T-helper 2 cell treated with Interferon-gamma antibody and Interleukin-4, amounts not matched to agents 5 μg/mL and 100 μg/mL, for 36 hours (primary cell): ENCODE data around the gene SNX4.

Experiments used
- DNase-seq: peaks from one replicate; pipeline ENCODE4 v3.0.0; 2021; ENCODE audit warnings: low spot score
- H3K27ac Mint-ChIP-seq: one replicate; pipeline ENCODE4 v1.8.0; 2021; ENCODE audit warnings: mild to moderate bottlenecking, mixed read lengths
- H3K27me3 Mint-ChIP-seq: one replicate; pipeline ENCODE4 v1.8.0; 2021; ENCODE audit warnings: low read depth, mixed read lengths
- H3K36me3 Mint-ChIP-seq: one replicate; pipeline ENCODE4 v1.8.0; 2021; ENCODE audit warnings: low read depth, mixed read lengths
- H3K4me1 Mint-ChIP-seq: one replicate; pipeline ENCODE4 v1.8.0; 2021; ENCODE audit warnings: low read depth, mixed read lengths
- H3K4me3 Mint-ChIP-seq: one replicate; pipeline ENCODE4 v1.8.0; 2022; ENCODE audit warnings: mild to moderate bottlenecking, moderate library complexity, mixed read lengths
- H3K9me3 Mint-ChIP-seq: one replicate; pipeline ENCODE4 v1.8.0; 2021; ENCODE audit warnings: mixed read lengths

Gene SNX4

GRCh38 chr3:125437631-125438435 lies 82.2 kb downstream of the SNX4 start:
- Mint-ChIP-seq H3K27me3 (peaks cover 10% of the 10 kb centered on the region), H3K9me3 (no peaks in the 10 kb centered on the region), H3K27ac (no peak overlapping the region), H3K36me3 (no peaks in the 10 kb centered on the region), H3K4me1 (peaks cover 1% of the 10 kb centered on the region), H3K4me3 (no peak overlapping the region)
- peak; percentile 31 for DNase-seq

DNA sequence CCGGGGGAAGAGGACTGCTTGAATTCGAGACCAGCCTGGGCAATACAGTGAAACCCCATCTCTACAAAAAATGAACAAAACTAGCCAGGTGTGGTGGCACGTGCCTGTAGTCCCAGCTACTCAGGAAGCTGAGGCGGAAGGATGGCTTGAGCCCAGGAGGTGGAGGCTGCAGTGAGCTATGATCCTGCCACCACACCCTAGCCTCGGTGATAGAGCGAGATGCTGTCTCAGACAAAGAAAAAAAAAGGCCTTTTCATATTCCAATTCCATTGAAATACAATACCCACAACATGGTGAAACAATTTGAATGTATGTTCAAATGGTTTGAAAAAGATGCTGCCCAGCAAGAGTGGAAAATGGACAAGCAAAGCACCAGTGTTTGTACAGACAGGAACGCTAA lies 83.1 kb downstream of the SNX4 start:
- Mint-ChIP-seq H3K36me3 (no peaks in the 10 kb centered on the region), H3K4me3 (no peak overlapping the region)

DNA sequence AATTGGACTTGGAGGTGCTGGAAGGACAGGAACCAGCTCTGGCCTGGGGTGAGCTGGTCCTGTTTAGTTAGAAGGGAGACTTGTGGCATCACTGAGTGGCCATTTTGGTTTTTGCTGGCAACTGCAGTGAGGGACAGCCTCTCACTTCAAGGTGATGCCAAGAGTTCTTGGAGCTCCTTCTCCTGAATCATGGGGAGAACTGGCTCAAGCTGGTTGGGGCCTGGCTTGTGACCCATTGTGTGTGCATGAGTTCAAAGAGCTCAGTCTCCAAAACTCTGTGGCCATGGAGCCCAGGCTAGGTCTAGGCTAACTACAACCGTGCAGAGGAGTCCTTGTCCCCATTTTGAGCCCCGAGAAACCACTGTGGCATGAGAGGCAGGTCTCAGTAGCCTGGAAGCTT lies 84.8 kb downstream of the SNX4 start:
- peaks cover 1% of the 10 kb centered on the region for H3K4me1 Mint-ChIP-seq
- no peak overlapping the region for H3K27ac Mint-ChIP-seq
- H3K27me3 Mint-ChIP-seq, result peaks cover 10% of the 10 kb centered on the region
- no peak for DNase-seq
- no peaks in the 10 kb centered on the region for H3K36me3 Mint-ChIP-seq
- H3K9me3 Mint-ChIP-seq, result no peaks in the 10 kb centered on the region
- no peak overlapping the region for H3K4me3 Mint-ChIP-seq

More for the DNA sequence above, 83.1 kb downstream of the SNX4 start:
- H3K27ac Mint-ChIP-seq, result no peak overlapping the region
- H3K27me3 Mint-ChIP-seq, result peaks cover 10% of the 10 kb centered on the region
- H3K9me3 Mint-ChIP-seq, result no peaks in the 10 kb centered on the region
- no peak for DNase-seq
- H3K4me1 Mint-ChIP-seq, result peaks cover 1% of the 10 kb centered on the region

GRCh38 chr3:125434582-125435011 lies 85.4 kb downstream of the SNX4 start:
- H3K9me3 Mint-ChIP-seq, result no peaks in the 10 kb centered on the region
- H3K27ac Mint-ChIP-seq, result no peak overlapping the region
- peaks cover 1% of the 10 kb centered on the region for H3K4me1 Mint-ChIP-seq
- H3K4me3 Mint-ChIP-seq, result no peak overlapping the region
- no peaks in the 10 kb centered on the region for H3K36me3 Mint-ChIP-seq
- H3K27me3 Mint-ChIP-seq, result peaks cover 10% of the 10 kb centered on the region
- DNase-seq, result no peak

GRCh38 chr3:125433611-125434041 lies 86.4 kb downstream of the SNX4 start:
- no peaks in the 10 kb centered on the region for H3K9me3 Mint-ChIP-seq

DNA sequence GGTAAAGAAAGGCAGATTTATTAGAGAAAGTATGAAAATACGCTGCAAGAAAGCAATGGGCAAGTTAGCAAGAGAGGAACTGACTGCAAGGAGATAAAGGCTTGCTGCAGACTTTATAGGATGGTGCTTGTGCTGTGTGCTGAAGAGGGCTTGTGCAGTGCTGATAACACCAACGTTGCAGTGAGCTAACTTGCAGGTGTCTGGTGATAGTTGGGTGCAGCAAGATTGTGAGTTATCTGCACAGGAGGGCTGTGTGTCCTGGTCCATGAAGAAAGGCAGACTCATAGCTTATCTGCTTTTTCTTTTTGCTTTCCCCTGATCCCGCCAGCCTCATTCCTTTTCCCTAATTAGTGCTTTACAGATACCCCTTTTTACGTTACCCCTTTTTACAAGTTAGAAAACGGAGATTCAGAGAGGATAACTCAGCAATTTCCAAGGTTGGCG lies 86.9 kb downstream of the SNX4 start:
- Mint-ChIP-seq H3K27ac (no peak overlapping the region), H3K27me3 (peaks cover 4% of the 10 kb centered on the region), H3K36me3 (no peaks in the 10 kb centered on the region), H3K9me3 (no peaks in the 10 kb centered on the region), H3K4me3 (no peak overlapping the region), H3K4me1 (peaks cover 1% of the 10 kb centered on the region)
- DNase-seq, result no peak

More at GRCh38 chr3:125433611-125434041, 86.4 kb downstream of the SNX4 start:
- no peak for DNase-seq
- Mint-ChIP-seq H3K4me3 (no peak overlapping the region), H3K4me1 (peaks cover 1% of the 10 kb centered on the region), H3K36me3 (no peaks in the 10 kb centered on the region), H3K27ac (no peak overlapping the region), H3K27me3 (peaks cover 5% of the 10 kb centered on the region)

DNA sequence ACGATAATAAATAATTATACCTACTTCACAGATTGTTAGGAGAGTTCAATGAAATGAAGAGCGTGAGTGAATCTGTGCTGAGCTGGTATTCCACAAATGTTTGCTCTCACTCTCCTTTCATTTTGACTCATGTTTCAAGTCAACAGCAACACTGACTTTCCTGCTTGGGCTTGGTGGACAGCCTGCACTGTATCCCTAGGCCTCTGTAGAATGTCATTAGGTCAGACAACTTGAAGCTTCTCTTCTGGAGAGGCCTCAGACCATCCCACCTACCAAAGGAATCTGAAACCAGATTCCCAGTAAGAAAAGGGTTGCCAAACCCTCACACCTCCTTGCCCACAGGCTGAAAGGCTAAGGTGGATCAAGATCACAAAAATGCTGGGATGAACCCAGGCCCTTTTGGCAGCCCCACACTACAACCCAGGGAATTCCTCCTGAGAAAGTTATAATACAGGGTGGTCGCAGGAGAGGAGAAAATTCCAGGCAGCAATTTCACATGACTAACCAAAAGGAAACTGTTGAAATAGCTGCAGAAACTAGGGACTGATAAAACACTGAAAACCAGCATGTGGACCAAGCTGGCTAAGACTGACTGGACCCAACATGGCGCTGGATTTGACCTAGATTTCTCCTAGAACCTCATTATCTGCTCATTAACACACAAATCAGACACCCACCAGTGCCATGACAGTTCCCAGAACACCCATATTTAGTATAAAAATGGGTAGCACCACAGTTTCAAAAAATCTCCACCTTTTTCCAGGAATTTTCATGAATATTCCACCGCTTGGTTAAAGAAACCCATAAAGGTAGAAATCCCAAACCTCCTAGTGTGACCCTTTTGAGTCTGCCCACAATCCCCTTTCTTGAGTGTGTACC lies 87.9 kb downstream of the SNX4 start:
- Mint-ChIP-seq H3K4me1 (no peaks in the 10 kb centered on the region), H3K27ac (no peak overlapping the region), H3K27me3 (peaks cover 4% of the 10 kb centered on the region), H3K4me3 (no peak overlapping the region), H3K9me3 (no peaks in the 10 kb centered on the region), H3K36me3 (no peaks in the 10 kb centered on the region)
- DNase-seq, result no peak

DNA sequence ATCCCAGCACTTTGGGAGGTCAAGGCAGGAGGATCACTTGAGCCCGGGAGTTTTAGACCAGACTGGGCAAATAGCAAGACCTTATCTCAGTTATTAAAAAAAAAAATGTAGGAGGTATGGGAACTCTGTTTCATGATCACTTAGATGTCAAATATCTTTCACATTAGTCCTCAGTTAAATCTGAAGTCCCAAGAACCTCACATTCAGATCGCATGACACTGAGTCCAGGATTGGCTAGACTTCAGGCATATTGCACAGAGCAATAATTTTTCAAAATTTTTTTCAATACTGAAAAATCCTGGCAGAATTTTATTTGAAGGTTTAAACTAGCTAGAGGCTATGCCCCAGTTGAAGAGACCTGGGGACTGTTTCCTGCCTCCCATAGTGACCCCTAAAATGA lies 88.6 kb downstream of the SNX4 start:
- Mint-ChIP-seq H3K27ac (no peak overlapping the region), H3K27me3 (no peaks in the 10 kb centered on the region), H3K9me3 (no peaks in the 10 kb centered on the region), H3K4me3 (no peak overlapping the region), H3K4me1 (no peaks in the 10 kb centered on the region), H3K36me3 (no peaks in the 10 kb centered on the region)
- no peak for DNase-seq

- no peak for DNase-seq
- no peak overlapping the region for H3K27ac Mint-ChIP-seq
These were observed 91.7 kb downstream of the SNX4 start for GRCh38 chr3:125428216-125428830.

DNA sequence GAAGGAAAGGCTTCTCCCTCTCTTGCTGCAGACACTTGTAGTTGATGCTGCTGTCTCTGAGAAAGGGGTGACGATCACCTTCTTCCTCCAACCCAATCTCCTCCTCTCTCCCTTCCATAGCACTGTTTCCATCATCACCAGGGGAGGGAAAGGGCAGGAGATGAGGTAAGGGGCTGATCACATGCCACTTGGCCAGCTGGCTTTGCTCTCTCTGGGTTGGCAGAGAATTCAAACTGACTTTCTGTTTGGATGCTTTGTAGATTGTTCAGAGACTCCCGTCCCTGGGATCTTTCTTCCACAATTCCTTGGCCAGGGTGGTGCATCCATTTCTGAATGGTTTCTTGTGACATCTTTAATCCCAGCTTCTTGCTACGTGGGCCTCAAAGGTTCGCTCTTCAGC lies 101.7 kb downstream of the SNX4 start:
- Mint-ChIP-seq H3K36me3 (no peaks in the 10 kb centered on the region), H3K9me3 (no peaks in the 10 kb centered on the region)

More at GRCh38 chr3:125428216-125428830, 91.7 kb downstream of the SNX4 start:
- Mint-ChIP-seq H3K36me3 (no peaks in the 10 kb centered on the region), H3K27me3 (peaks cover 4% of the 10 kb centered on the region), H3K9me3 (no peaks in the 10 kb centered on the region), H3K4me3 (no peak overlapping the region), H3K4me1 (no peaks in the 10 kb centered on the region)

DNA sequence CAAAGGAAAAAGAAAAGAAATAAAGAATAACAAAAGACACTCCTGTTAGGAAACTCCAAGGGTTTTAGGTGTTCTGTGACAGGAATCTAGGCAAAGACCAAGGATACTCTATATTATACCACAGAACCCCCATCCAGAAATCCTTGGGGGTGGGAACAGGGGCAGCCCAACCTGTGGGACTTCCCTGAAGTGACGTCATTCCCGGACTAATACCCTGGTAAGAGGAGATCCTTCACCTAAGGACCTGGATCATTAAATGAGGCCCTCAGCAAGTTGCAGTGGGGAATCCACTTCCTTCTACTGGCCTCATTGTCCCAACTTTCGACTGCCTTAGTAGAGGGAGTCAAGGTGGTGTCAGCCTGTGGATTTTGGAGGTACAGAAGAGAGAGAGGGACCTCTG lies 103.8 kb downstream of the SNX4 start:
- Mint-ChIP-seq H3K4me1 (no peaks in the 10 kb centered on the region), H3K9me3 (no peaks in the 10 kb centered on the region), H3K36me3 (no peaks in the 10 kb centered on the region), H3K27ac (no peak overlapping the region), H3K4me3 (no peak overlapping the region), H3K27me3 (peaks cover 9% of the 10 kb centered on the region)
- no peak for DNase-seq

More for the DNA sequence above, 101.7 kb downstream of the SNX4 start:
- no peak for DNase-seq
- no peak overlapping the region for H3K27ac Mint-ChIP-seq
- H3K4me1 Mint-ChIP-seq, result no peaks in the 10 kb centered on the region
- no peak overlapping the region for H3K4me3 Mint-ChIP-seq
- peaks cover 6% of the 10 kb centered on the region for H3K27me3 Mint-ChIP-seq

GRCh38 chr3:125414669-125415068 lies 105.3 kb downstream of the SNX4 start:
- Mint-ChIP-seq H3K27ac (no peak overlapping the region), H3K4me1 (no peaks in the 10 kb centered on the region), H3K9me3 (no peaks in the 10 kb centered on the region), H3K27me3 (peaks cover 17% of the 10 kb centered on the region), H3K36me3 (no peaks in the 10 kb centered on the region), H3K4me3 (no peak overlapping the region)
- DNase-seq, result no peak

DNA sequence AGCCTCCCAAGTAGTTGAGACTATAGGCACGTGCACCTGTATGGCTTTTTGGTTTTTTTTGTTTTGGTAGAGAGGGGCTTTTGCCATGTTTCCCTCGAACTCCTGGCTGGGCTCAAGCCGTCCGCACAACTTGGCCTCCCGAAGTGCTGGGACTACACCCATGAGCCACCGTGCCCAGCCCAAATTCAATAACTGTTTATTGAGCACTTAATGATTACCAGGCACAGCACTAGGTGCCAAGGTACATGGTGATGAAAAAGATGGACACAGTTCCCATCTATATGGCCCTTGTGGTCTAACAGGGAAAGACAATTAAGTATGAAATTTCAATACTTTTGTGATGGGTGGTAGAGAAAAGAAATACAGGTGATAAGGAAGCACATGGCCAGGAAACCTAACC lies 109.1 kb downstream of the SNX4 start:
- peaks cover 3% of the 10 kb centered on the region for H3K4me1 Mint-ChIP-seq
- no peak overlapping the region for H3K4me3 Mint-ChIP-seq
- H3K9me3 Mint-ChIP-seq, result peaks cover 3% of the 10 kb centered on the region
- H3K27ac Mint-ChIP-seq, result no peak overlapping the region
- no peaks in the 10 kb centered on the region for H3K36me3 Mint-ChIP-seq
- no peak for DNase-seq
- peaks cover 28% of the 10 kb centered on the region for H3K27me3 Mint-ChIP-seq

DNA sequence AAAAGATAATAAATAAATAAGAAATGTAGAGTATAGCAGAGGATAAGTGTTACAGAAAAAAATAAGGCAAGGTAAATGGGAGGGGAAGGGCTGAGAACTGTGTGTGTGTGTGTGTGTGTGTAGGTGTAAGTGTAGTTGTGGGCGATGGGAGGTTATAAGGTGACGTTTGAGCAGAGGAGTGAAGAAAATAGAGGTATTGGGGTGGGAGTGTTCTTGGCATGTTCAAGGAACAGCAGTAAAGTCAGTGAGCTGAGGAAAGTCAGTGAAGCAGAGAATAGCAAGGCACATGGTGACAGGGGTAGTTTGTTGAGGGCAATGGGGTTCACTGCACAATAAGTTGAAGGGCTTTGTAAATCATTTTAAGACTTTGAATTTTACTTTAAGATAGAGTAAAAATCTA lies 113.9 kb downstream of the SNX4 start:
- no peak overlapping the region for H3K27ac Mint-ChIP-seq
- peaks cover 3% of the 10 kb centered on the region for H3K4me1 Mint-ChIP-seq
- H3K9me3 Mint-ChIP-seq, result peaks cover 10% of the 10 kb centered on the region
- H3K27me3 Mint-ChIP-seq, result peaks cover 22% of the 10 kb centered on the region
- DNase-seq, result no peak
- H3K4me3 Mint-ChIP-seq, result no peak overlapping the region
- no peaks in the 10 kb centered on the region for H3K36me3 Mint-ChIP-seq
